Activated CD4-positive, CD25-positive, alpha-beta regulatory T cell treated with anti-CD3 and anti-CD28 coated beads, Interleukin-2, amount 50 U/mL, for 24 hours (primary cell): Measurements from ENCODE around the gene SEMA7A.
A peak's percentile ranks its signal among the peaks of the same experiment; 100 is the strongest.
"Not testable (repeated sequence)": the region's sequence is repeated elsewhere in the genome, so short reads cannot be mapped to it uniquely, and the experiment has no call there.

Source experiments
- ATAC-seq, 2 donors: fragments of 150-1000 bp; cut with Tn5 transposase; one replicate each; pipeline ENCODE4 v1.10.0; 2021; ENCODE audit warnings: mild to moderate bottlenecking in 1 of 2, moderate library complexity in 1 of 2

Gene SEMA7A

DNA sequence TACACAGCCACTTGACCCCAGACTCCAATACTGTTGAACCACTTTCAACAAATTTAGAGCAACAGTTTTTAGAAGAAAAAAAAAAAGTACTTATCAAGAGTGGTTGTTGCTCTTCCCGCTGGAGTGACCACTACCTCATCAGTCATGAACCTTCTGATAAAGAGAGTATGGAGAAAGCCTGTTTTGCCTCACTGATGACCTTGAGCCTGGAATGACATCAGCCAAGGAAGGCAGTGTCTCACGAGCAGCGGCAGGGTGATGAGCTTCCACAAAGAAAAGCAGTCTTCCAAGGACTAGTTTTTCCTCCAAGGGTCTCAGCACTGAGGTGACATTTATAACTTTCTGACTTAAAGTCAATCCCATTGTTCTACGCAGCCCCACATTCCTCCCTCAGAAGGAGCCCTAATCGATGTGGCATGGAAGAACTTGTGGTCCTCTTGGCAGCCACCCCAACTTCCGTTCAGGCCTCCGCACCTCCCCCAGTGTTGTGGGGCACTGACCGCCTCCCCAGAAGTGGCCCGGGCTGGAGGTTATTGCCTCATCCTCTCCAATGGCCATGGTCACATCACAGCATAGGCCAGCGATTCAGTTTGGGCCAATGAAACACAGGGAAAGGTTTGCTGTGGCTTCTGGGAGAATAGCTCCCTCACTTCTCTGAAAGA is 64.5 kb downstream of the SEMA7A start:
- ATAC-seq: no peak

DNA sequence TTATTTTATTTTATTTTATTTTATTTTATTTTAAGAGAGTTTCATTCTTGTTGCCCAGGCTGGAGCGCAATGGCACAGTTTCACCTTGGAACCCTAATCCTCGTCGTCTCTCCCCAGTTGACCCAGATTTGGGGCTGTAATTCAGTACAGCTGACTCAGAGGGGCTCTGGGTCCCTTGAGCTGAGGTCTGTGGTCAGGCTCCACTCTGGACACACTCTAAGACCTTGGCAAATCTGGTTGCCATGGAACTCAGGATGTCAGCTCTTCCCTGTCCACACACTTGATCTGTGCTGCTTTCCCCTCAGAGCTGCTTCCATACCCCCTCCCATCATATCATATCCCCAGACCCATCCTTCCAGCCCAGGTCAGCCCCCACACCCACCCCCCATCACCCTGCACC is 65.6 kb downstream of the SEMA7A start:
- ATAC-seq: no peak

DNA sequence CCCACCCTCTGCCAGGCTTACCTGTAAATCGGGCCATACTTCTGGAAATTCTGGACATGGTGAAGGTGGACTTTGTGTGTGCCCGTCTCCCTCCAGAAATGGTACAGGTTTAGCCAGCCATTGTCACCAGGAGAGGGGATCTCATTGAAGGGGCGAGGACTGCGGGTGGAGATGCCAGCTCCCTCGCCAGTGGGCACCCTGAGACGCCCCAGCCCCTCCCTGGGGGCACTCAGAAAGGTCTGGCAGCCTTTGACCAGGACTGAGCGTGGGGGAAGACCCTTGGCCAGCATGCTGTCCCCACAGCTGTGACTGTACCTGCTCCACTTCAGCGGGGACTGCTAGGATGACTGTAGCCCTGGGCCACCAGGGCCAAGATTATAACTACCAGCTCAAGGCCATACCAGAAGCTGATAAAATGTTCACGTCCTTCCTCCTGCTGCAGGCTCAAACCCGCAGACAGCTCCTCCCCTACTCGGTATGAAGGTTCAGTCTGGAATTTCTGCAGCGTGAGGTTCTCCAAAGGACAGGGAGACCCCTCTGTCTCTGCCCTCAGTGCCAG is 66.4 kb downstream of the SEMA7A start, which contains the start of gene CYP11A1:
Gene CYP11A1, minus strand, starts transcription at position 351 of the 559 bp plus-strand sequence. Its CDS starts 61 bp downstream, at position 290.
- no peak for ATAC-seq

DNA sequence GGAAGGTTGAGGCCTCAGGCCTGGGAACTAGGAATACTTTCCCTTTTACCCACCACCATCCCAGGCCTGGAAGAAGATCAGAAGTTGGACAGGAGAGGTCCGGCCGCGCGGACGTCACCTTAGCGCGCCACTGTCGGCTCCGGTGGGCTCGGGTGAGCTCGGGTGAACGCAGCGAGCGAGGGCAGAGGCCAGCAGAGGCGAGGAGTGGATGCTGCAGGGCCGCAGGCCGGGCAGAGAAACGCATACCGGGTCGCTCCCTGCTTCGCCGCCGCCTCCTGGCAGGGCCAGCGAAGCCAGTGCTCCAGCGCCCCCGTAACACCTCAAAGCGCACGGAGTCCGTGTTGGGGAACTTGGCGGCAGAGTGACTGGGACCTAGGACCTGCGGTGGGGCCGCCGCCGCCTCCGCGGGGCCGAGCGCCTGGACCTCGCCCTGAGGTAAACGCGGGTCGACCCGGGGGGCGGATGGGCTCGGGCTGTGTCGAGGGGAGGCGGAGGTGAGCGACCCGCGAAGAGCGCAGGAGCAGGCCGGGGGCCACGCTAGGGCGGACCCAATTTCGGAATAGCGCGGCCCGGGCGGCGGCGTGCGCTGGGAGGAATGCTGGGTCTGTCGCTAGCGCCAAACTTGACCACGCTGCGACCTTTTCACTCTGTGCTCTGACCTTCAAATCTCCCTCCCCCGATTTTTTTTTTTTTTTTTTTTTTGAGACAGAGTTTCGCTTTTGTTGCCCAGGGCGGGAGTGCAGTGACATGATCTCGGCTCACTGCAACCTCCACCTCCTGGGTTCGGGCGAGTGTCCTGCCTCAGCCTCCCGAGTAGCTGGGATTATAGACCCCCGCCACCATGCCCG is 67.9 kb downstream of the SEMA7A start:
- ATAC-seq: peak in 1 of 2 donors; percentile 38

DNA sequence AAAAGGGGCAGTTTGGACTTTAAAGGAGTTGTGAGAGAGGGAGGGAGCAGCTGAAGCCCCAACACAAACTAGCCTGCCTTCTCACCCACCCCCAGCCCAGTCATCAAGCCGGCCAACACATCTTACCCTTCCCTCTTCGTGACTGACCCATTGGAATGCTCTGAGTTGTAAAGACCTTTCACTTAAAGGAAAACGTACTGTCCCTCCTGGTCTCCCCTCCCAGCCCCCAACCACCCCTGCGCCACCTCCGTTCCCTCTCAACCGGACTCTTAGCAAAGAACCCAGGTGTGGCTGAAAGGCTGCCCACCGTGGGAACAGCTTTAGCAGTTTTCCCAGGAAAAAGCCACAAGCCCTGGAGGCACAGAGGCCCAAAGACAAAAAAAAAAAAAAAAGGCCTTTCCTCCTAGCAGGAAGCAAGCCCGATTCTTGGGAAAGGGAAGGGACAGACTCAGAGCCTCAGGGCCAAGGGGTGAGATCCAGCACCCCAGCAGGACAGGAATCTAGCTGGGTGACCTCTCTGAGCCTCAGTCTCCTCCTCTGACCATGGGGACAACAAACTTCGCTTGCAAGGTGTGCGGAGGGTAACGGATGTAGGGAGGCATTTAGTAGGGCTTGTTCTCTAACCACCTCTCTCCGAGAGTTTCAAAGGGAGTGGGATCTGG is 68.7 kb downstream of the SEMA7A start:
- no peak for ATAC-seq

DNA sequence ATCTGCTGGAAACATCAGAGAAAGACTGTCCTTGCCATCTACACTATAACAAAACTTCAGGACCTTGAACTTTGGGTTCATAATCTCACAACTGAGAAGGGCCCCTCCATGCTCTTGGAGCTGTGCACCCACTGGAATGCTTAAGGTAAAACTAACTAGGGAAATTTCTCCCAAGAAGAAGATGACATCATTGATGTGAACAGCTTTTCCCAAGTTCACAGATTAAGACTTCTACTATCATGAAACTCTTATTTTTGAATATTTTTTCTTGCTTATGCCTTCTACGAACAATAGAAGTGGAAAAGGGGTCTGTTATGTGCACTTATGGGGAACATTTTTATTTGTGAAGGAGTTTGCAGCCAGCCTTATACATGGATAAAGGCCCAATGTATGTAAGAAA is 71.3 kb downstream of the SEMA7A start:
- no peak for ATAC-seq

DNA sequence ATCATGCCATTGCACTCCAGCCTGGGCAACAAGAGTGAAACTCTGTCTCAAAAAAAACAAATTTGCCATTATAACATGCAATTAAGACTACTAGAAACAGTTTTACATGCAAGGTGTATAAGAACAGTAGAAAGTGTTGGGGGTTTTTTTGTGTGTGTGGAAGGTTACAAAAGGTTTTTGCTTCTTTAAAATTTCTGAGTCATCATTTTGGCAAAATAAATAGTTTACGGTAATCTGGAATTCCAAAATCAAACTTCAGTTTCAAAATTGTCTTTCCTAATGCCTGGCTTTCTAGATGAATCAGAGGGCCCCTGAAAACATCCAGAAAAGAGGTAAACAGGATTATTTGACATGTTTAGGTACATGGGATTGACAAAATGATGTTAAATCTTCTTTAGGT is 72.9 kb downstream of the SEMA7A start:
- ATAC-seq: not testable (repeated sequence)

DNA sequence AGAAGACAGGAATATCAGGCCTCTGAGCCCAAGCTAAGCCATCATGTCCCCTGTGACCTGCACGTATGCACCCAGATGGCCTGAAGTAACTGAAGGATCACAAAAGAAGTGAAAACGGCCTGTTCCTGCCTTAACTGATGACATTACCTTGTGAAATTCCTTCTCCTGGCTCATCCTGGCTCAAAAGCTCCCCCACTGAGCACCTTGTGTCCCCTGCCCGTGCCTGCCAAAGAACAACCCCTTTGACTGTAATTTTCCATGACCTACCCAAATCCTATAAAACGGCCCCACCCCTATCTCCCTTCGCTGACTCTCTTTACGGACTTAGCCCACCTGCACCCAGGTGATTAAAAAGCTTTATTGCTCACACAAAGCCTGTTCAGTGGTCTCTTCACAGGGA is 74.4 kb downstream of the SEMA7A start:
- ATAC-seq: not testable (repeated sequence)
